GM03348 (cell line): ENCODE measurements around the gene MMP28.

Experiments
- DNase-seq: peaks from one replicate; pipeline ENCODE4 v3.0.0; 2012; ENCODE audit warnings: low spot score

The MMP28 gene

DNA sequence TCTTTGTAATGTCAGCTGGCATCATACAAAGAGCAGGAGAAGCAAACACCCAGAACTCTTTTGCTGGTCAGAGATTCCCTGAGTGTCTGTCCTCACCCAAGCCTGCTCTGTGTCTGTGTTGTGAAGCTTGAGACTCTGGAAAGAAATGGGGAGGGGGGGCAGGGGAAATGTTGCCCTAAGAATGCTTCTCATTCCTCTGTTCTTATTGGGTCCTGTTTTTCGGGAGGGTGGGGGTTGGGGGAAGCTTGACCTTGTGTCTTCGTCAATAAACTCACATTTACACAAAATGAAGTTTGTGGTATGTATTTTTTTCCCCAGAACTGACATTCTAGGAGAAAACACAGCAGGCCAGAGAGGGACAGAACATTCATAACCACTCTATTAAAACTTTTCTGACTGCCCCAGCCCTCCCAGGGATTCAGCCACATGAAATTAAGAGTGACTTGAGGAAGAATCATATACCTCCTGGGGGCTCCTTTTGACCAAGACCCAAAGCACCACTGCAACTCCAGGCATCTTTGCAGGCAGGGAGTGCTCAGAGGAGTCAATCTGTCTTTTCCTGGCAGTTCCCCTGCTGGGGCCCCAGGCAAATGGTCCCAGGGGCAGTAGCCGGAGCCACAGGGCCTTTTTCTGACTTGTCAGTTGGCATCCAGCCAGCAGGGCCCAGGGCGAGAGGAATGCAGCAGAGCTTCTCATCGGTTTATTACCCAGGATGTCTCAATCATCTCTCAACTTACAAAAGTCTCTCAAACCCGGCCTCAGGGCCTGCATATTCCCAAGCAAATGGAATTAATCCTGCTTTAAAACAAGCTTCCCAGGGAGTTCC is 69.1 kb downstream of the MMP28 start:
- DNase-seq = peak; percentile 89

DNA sequence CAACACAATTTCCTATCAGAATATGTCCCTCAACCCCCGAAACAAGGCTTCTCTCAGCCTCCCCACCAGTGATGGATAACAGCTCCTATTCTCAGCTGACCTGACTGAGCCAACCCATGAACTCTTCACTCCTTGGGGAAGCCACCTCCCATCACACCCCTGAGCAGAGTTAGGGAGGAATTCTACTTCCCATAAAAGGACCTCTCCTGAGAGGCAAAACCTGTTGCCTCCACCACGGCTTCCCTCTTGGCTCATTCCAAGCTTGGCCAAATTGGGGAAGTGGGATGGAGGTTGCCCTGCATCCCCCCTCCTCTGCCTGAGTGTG is 69.7 kb downstream of the MMP28 start:
- DNase-seq = no peak

DNA sequence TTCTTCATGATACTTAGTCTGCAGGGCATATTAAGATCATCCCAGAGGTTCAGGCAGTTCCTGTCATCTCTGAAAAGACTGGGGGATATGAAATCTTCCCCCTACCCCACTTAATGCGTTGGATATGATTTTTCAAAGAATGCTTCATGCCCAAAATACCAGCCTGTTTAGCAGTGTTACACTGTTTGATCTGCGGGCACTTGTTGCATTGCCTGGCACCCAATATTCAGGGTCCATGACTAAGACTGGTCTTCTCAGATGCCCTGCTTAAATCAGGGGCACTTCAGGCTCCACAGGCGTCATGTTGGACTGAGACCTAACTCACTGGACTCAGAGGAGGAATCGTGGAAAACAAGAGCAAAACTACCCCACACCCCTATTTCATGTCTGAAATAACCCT is 70.4 kb downstream of the MMP28 start:
- DNase-seq = no peak

DNA sequence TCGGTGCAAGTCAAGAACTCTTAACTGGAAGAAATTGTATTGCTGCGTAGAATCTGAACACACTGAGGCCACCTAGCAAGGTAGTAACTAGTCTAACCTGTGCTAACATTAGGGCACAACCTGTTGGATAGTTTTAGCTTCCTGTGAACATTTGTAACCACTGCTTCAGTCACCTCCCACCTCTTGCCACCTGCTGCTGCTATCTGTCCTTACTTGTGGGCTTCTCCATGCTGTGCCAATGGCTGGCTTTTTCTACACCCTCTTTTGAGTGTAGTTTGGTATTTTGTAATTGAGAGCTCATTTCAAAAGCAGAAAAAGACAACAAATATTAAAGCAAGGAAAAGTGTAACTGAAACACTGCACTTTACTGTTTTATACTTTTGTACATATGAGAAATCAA is 71.7 kb downstream of the MMP28 start:
- DNase-seq = no peak

DNA sequence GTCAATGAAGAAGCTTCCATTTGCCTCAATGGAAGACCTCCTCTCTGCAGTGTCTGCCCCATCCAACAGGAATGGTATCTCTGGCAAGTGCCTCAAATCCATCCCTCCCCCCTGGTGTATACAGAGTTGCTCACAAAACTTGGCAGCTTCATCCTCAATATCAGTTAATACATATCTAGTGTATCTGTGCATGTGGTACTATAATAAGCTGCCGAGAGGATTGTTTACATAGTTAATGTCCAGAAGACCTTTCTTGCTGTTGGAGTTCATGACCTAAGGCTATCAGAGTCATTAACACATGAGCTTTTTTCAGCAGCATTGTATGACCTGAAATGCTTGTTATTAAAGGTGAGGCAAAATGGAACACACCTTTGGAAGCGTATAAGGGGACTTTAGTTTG is 78.0 kb downstream of the MMP28 start:
- no peak for DNase-seq

DNA sequence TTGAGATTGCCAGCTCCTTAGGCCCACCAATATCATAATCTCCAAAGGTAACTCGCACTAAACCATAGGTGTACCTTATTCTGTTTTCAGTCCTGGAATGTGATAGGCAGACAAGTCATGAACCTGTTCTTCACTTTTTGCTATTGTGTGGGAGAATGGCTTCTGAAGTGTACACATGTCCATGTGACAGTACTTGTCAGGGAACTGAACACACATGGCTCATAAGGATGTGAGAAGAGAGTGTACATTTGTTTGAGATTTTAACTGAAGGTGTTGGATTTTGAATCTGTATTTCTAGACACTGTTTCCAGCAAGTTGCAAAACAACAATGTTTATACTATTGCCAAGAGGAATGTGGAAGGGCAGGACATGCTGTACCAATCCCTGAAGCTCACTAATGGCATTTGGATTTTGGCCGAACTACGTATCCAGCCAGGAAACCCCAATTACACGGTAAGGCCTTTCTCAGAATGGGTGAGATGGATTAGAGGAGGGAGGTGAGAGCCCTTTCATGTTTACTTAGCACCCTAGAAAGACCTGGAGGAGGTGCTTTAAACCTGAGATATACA is 78.5 kb downstream of the MMP28 start:
- no peak for DNase-seq

DNA sequence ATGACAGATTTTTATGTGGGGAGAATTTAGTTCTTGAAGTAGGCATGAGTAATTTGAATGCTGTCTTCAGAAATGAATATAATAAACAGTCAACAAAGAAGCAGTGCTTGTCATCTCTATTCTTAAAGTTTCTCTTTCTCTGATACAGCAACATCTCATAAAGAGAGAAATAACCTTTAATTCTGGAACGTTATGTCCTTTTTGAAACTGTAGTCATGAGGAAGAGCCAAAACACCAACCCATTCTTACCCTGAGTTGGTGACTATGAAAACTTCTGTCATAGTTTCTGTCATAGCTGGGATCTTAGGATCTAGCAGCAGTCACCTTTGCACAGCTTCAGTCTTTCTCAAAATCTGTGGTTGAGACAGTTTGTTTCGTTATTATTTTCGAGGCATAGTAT is 79.3 kb downstream of the MMP28 start:
- DNase-seq = no peak
